ENCODE data around the gene GAS6.
A peak's percentile ranks its signal among the peaks of the same experiment; 100 is the strongest.

GAS6 gene

DNA sequence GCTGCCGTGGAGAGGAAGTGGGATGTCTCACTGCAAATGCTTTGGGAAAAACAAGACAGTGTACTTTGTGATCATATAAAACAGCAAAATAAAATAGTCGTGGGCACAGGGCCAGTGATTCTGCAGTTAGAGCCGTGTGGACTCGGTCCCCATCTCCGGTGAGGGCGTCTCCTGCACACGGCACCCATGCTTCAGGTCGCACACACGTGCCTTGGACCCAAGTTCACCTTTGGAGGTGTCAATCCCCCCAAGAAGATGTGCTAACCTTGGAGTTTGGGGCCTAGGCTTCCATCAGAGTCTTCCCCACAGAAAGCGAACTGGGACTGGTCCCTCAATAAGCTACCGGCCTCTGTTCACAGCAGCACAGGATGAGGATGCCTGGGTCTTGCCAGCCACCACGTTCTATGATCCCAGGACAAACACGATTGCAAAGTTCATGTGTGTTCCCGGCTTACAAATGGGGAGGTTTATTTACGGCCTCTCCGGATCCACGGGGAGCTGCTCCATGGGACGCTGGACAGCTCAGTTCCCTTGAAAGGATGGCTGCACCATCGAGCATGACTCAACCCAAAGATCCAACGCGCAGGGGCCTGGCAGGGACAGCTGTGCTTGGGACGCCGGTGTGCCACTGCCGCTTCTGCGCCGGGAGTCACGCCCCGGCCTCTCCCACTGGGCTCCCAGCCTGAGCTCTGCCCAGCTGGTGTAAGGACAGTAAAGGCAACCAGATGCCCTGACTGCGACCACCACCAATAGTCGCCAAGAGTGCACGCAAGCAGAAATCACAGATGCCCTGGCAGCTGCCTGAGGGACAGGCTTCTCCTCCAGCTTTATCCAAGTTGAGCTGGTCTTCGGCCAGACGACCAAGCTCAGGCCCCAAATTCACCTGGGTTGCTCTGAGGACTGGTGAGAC, 8.6 kb downstream of the GAS6 start:
- no peak overlapping the region for H3K4me3 ChIP-seq (replicated peaks in 1 of 2; ENCODE audit: low read depth in 2 of 2, low read length in 2 of 2)
- TF ChIP-seq, protein P1, sequence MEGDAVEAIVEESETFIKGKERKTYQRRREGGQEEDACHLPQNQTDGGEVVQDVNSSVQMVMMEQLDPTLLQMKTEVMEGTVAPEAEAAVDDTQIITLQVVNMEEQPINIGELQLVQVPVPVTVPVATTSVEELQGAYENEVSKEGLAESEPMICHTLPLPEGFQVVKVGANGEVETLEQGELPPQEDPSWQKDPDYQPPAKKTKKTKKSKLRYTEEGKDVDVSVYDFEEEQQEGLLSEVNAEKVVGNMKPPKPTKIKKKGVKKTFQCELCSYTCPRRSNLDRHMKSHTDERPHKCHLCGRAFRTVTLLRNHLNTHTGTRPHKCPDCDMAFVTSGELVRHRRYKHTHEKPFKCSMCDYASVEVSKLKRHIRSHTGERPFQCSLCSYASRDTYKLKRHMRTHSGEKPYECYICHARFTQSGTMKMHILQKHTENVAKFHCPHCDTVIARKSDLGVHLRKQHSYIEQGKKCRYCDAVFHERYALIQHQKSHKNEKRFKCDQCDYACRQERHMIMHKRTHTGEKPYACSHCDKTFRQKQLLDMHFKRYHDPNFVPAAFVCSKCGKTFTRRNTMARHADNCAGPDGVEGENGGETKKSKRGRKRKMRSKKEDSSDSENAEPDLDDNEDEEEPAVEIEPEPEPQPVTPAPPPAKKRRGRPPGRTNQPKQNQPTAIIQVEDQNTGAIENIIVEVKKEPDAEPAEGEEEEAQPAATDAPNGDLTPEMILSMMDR (IDR thresholded peaks at IDR 0.05; ENCODE audit: low read depth, low read length) = no peak
- DNase-seq (ENCODE audit: low read depth in 2 of 2) = peak in 1 of 2 donors; percentile 38

DNA sequence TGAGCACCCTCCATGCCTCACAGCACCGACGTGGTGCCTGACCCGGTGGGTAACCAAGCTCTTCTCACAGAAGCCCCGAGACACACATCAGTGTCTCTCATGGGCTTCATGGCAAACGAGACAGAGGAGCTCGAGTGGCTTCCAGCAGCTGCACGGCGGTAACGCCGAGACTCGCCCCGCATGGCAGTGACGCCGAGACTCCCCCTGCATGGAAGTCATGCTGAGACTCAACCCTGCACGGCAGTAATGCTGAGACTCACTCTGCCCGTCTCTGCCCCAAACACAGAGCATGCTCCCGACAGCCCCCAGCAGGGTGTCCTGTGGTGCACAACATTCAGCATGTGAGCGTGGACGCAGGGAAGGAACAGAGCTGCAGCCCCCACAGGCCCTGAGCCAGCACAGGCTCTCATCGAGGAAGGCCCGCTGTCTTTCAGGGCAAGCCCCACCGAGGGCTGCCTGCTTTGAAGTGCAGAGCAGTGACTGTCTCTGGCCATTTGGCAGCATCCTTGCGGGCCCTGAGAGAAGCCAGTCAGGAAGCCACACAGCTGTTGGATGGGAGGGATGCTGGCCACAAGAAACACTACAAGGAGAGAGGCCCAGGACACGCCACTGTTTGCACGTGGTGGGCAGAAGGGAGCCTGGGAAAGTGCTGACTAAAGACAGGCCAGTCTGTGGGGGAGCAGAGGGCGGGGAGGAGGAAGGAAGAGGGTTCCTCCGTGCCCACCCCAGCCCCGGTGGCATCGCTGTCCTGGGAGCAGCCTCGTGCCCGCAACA, 9.5 kb downstream of the GAS6 start:
- TF ChIP-seq, protein P1 (IDR thresholded peaks at IDR 0.05; ENCODE audit: low read depth, low read length) = no peak
- no peak overlapping the region for H3K4me3 ChIP-seq (replicated peaks in 1 of 2; ENCODE audit: low read depth in 2 of 2, low read length in 2 of 2)
- peak; percentile 27 to 68 for DNase-seq (ENCODE audit: low read depth in 2 of 2)

DNA sequence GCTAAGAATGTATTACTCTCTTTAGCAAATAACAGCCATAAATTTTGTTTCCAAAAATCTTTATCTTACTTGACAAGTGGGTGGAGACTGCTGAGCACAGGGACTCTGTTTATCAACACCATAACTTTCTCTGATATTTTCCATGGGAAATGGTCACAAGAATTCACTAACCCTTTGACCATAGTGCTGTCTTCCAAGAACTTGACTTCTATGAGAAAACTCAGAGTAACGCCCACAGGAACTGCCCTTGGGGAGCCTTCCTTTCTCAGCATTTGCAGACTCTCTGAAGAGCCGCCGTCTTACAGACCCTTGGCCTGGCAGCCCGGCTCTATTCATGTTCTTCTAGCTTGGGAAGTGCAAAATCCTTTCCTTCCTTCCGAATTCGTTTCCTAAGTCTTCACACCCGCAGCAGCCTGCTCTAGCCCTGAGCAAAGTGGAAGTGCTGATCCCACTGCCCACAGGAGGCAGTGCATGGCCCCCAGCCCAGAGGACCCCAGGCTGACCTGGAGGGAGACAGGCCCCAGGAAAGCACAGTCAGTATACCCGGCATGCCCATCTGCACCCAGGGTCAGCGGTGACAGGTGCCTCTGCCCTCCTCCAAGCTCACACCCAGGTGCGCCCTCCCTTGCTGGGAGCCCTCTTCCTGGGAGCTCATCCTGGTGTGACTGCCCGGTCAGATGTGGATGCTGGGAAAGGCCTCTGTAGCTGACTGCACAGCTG, 10.2 kb downstream of the GAS6 start:
- TF ChIP-seq, protein P1 (IDR thresholded peaks at IDR 0.05; ENCODE audit: low read depth, low read length) = no peak
- no peak overlapping the region for H3K4me3 ChIP-seq (replicated peaks in 1 of 2; ENCODE audit: low read depth in 2 of 2, low read length in 2 of 2)
- peak in 1 of 2 donors; percentile 63 for DNase-seq (ENCODE audit: low read depth in 2 of 2)

DNA sequence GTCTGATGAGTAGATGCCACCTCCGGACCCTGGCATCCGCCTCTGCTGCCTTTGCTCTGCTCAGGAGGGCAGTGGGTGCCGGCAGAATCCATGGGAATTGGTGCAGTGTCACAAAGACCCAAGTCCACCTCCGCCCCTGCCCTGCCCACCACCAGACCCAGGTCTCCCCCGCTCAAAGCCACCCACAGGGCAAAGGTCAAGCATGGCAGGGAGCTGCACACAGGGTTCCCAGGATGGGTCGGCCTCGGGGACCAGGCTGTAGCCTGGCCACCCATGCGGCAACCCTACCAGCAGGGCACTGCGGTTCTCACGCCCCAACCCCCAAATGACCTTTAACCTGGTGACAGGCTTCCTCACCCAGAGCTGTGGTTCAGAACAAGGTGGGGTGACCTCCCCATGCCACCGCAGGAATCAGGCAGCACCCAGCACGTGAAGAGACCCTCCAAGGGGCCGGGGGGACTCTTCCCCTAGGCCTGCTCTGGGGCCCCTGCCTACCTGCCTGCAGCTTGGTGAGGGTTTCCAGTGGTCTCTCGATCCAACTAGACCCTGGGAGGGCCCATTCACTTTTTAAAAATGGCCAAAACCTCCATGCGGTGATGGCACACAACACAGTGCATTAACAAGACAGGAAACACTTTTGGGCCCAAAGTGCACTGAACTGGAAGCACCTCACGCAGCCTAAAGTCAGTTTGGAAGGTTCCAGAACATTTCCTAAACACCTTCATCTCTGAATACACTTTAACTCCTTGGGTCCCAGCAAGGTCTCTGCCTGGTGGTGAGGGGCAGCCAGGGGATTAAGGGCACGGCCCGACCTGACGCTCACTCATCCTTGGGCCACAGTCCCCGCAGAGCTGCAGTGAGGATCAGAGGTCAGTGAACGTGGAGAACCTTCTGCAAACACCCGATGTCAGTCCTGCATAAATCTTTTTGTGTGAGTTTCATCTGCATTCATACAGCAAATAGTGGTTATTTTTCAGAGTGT, 11.0 kb downstream of the GAS6 start:
- DNase-seq (ENCODE audit: low read depth in 2 of 2) = no peak
- H3K4me3 ChIP-seq (replicated peaks in 1 of 2; ENCODE audit: low read depth in 2 of 2, low read length in 2 of 2) = no peak overlapping the region
- TF ChIP-seq, protein P1 (IDR thresholded peaks at IDR 0.05; ENCODE audit: low read depth, low read length) = no peak

DNA sequence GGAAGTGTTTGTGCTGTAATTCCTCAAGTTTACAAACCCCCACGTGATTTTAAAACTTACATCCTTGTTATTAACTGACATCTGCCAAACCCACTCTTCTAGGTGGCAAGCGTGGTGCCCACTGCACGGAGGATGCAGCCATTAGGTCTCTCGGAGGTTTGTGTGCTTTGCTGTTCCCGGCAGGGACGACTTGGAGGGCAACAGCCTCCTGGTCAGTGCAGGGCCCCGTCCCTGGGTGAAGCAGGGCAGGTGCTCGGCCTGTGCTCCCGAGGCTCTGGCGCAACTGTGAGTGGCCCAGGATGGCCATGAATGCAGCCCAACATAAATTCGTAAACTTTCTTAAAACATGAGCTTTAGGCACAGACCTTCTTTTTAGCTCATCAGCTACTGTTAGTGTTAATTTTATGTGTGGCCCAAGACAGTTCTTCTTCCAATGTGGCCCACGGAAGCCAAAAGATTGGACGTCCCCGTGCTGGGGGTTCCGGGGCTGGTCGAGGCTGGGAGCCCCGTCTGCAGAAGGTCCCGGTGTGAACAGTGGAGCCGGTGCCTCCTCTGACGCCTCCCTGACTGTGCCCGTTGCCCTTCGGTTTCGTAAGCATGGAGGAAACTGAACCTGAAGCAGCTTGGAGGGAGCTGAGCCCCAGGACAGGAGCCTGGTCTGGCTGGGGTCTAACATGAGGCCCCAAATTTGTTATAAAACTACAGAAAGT, 11.9 kb downstream of the GAS6 start:
- TF ChIP-seq, protein P1 (IDR thresholded peaks at IDR 0.05; ENCODE audit: low read depth, low read length) = no peak
- no peak overlapping the region for H3K4me3 ChIP-seq (replicated peaks in 1 of 2; ENCODE audit: low read depth in 2 of 2, low read length in 2 of 2)
- DNase-seq (ENCODE audit: low read depth in 2 of 2) = no peak
